ENCODE results near the gene KRT27. TPM values are rescaled to one million over a fixed set of nuclear protein-coding genes. Genes with fewer than 3 reads are reported as not detected.

Gene KRT27
- total RNA-seq, 2 experiments from 2014 or later = not detected

DNA sequence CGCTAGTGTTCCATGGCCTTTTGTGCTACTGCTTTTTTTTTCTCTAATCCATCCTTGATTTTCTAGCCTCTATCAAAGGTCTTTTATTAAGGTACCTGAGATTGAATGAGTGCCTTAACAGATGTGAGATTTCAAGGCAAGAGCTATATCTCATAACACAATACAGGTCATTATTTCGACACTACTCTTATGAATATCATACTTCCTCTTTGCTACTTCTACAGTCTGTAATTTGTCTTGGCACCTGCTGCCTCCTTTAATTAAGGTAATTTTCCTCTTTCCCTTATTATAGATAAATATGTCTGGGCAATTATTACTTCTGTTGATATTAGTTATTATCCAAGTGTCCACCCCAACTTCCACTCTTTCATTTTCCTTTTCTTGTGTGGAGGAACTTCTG lies 12.1 kb upstream of the KRT27 start:
- no peaks in the 10 kb centered on the region for H3K9me2 ChIP-seq (ENCODE audit: insufficient read depth, low read length)
- H4K20me1 ChIP-seq (ENCODE audit: insufficient read depth, low read length) = no peaks in the 10 kb centered on the region
- ChIA-PET CTCF (ENCODE audit: unreplicated experiment) (interaction anchor here (0.5 kb wide), 1 partner anchor 1006 kb away, joined by 6 read pairs; no protein-coding TSS in a partner anchor), POLR2A (interaction anchor here (0.5 kb wide), 1 partner anchor 129 kb away, joined by 4 read pairs; the partner anchor contains the start of gene KRT222)
- no peaks in the 10 kb centered on the region for H3K9me3 ChIP-seq (ENCODE audit: low read length)
- no peaks in the 10 kb centered on the region for H3K79me2 ChIP-seq (ENCODE audit: insufficient read depth, low read depth, low read length)
- H3K4me2 ChIP-seq (ENCODE audit: low read length) = no peak overlapping the region
- H2AFZ ChIP-seq (ENCODE audit: low read length) = no peak overlapping the region
- intact Hi-C loops (cut with micrococcal nuclease; ENCODE audit: unreplicated experiment) = no loop called here
- no peaks in the 10 kb centered on the region for H3K4me1 ChIP-seq (ENCODE audit: insufficient read depth, low read length, poor library complexity, severe bottlenecking)
- TF ChIP-seq CTCF (conservative IDR thresholded peaks at IDR 0.05; ENCODE audit: low read length) (no peak), EZH2phosphoT487 (IDR thresholded peaks at IDR 0.05; ENCODE audit: borderline replicate concordance, low read depth, low read length) (no peak)
- no peaks in the 10 kb centered on the region for H3K36me3 ChIP-seq (ENCODE audit: insufficient read depth, low read length)
- no peak for DNase-seq (ENCODE audit: low spot score)
- no peak overlapping the region for H3K27ac ChIP-seq (ENCODE audit: low read depth, low read length, poor library complexity, severe bottlenecking)
- BruUV-seq (replicated peaks) = no TSS peak
- H3K4me3 ChIP-seq (ENCODE audit: low read depth, low read length, poor library complexity, severe bottlenecking) = no peak overlapping the region

GRCh38 chr17:40793832-40794231 lies 11.5 kb upstream of the KRT27 start:
- no TSS peak for BruUV-seq (replicated peaks)
- CTCF ChIA-PET (ENCODE audit: unreplicated experiment) = interaction anchor here (0.5 kb wide), 1 partner anchor 1007 kb away, joined by 6 read pairs; no protein-coding TSS in a partner anchor

More at GRCh38 chr17:40793832-40794231, 11.5 kb upstream of the KRT27 start:
- Histone ChIP-seq H3K4me3 (ENCODE audit: low read depth, low read length, poor library complexity, severe bottlenecking) (no peak overlapping the region), H3K4me1 (ENCODE audit: insufficient read depth, low read length, poor library complexity, severe bottlenecking) (no peaks in the 10 kb centered on the region), H3K9me3 (ENCODE audit: low read length) (no peaks in the 10 kb centered on the region), H3K9me2 (ENCODE audit: insufficient read depth, low read length) (no peaks in the 10 kb centered on the region), H3K27ac (ENCODE audit: low read depth, low read length, poor library complexity, severe bottlenecking) (no peak overlapping the region), H2AFZ (ENCODE audit: low read length) (no peak overlapping the region), H3K79me2 (ENCODE audit: insufficient read depth, low read depth, low read length) (no peaks in the 10 kb centered on the region), H4K20me1 (ENCODE audit: insufficient read depth, low read length) (no peaks in the 10 kb centered on the region), H3K36me3 (ENCODE audit: insufficient read depth, low read length) (no peaks in the 10 kb centered on the region), H3K4me2 (ENCODE audit: low read length) (no peak overlapping the region)
- TF ChIP-seq EZH2phosphoT487 (IDR thresholded peaks at IDR 0.05; ENCODE audit: borderline replicate concordance, low read depth, low read length) = no peak
- TF ChIP-seq CTCF (conservative IDR thresholded peaks at IDR 0.05; ENCODE audit: low read length) = no peak
- intact Hi-C loops (cut with micrococcal nuclease; ENCODE audit: unreplicated experiment) = no loop called here
- no peak for DNase-seq (ENCODE audit: low spot score)
- POLR2A ChIA-PET = interaction anchor here (0.5 kb wide), 1 partner anchor 129 kb away, joined by 4 read pairs; the partner anchor contains the start of gene KRT222

All from OCI-LY7 (cell line).